HG03196 (cell line): ENCODE results near the gene TMTC2.
"Not testable (repeated sequence)": the region's sequence is repeated elsewhere in the genome, so short reads cannot be mapped to it uniquely, and the experiment has no call there.

Experiments
- ATAC-seq: cut with Tn5 transposase; IDR thresholded peaks from one replicate; pipeline ENCODE4 v1.9.1; 2021; ENCODE audit not compliant: unreplicated experiment

Gene TMTC2

DNA sequence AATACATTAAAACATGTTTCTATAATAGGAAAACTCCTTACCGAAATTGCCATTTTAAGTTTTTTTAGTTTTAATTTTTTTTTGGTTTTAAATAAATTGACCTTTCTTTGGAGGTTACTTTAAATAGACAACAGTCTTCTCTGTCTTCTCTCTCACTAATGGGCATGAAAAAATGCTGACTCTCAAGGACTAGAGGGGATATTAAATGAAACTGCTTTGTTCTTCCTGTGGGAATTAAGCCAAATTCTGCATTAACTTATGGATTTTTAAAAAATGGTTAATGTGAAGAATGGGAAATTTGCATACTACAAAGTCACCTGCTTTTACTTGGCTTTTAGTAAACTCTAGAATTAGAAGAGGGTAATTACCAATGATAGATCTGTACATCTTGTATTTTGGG is 378.9 kb downstream of the TMTC2 start:
- ATAC-seq = no peak

GRCh38 chr12:83067981-83068380 is 381.3 kb downstream of the TMTC2 start:
- ATAC-seq = peak; percentile 92

DNA sequence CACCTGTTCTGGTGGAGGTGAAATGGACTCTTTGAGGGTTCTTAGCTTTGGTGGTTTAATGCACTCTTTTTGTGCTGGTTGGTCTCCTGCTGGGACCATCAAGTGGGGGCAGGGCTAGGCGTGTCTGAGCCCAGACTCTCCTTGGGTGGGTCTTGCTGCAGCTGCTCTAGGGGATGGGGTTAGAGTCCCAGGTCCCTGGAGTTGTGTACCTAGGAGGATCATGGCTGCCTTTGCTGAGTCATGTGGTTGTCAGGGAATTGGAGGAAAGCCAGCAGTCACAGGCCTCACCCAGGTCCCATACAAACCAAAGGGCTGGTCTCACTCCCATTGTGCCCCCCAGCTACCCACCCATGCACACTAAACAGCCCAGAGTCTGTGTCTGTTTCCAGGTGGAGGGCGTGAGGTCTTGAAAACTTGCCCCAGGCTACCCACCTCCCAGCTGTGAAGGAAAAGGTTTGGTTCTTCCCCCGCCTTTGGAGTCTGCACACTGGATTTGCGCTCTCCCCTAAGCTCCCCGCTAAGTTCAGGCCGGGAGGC is 387.7 kb downstream of the TMTC2 start:
- no peak for ATAC-seq

DNA sequence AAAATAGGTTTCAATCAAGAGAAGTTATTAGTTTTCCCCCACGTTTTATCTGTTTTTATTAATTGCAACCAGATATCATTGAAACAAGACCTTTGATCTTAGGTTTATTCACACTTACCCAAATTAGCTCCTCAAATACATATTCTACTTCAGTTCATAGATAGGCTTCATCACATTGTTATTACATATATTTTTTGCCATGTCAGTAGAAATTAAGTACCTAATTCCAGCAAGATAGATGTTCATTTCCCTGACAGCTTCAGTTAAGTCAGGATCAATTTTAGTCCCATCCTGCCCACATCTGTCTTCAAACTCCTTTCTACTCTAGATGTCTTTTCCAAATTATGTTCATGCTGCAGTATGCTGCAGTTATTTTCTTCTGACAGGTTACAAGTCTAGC is 388.8 kb downstream of the TMTC2 start:
- no peak for ATAC-seq

DNA sequence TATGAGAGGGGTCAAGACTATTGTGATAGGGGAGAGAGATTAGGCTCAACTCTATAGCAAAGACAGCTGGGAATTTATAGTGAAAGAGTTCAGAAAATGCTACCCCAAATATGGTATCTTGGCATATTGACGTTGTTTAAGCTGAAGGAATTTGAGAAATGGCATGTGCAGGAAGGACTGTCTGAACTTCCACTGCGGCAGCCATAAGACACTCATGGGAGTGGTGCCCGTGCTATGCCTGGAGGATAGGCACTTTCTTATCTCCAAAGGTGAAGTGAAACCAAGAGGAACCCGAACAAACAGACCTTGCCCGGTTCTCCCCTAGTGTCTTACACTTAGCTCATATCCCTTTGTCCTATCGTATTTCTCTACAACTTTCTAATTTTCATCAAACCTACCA is 390.3 kb downstream of the TMTC2 start:
- no peak for ATAC-seq

DNA sequence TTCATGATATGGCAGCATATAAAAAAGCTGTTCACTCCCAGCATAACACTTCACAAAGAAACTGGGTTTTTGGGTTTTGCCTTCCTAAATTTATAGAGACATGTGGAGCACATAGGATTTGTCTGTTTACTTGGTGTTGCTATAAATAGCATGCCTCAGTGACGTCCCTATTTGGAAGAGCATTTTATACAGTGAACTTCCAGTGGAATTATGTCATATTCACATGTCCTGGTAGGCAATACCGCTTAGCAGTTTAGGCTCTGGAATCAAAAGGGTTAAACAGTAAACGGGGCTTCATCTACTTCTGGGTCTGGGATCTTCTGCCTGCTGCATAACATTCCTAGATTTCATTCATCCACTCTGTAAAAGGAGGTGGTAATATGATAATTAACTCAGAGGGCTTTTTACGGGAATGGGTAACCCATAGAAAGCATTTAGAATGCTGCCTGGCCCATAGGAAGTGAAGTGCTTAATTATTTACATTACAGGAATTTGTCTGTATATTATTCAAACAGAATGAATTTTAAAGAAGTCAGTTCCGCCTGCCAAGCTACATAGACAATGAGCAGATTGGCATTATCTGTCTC is 396.1 kb downstream of the TMTC2 start:
- ATAC-seq = no peak

DNA sequence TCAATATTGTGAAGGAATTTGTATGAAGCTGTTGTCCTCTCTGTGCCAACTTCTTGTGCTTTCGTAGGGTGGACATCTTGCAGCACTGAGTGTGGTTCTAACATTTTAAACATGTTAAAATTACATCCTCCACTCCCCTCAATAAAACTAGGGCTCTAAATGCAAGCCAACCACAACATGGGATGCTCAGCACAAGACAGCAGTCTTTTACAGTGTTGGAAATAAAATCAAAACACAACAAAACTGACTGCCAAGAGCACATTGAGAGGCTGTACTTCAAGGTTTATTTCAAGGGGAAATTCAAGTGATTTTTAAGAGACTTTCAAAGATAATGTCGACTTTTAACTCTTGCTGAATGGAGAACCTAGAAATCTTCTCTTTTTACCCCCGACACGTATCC is 396.9 kb downstream of the TMTC2 start:
- no peak for ATAC-seq

GRCh38 chr12:83084516-83085234 is 398.0 kb downstream of the TMTC2 start:
- ATAC-seq = no peak

- no peak for ATAC-seq
Observed at GRCh38 chr12:83086023-83086422, 399.3 kb downstream of the TMTC2 start.

GRCh38 chr12:83089575-83089974 is 402.9 kb downstream of the TMTC2 start:
- no peak for ATAC-seq

DNA sequence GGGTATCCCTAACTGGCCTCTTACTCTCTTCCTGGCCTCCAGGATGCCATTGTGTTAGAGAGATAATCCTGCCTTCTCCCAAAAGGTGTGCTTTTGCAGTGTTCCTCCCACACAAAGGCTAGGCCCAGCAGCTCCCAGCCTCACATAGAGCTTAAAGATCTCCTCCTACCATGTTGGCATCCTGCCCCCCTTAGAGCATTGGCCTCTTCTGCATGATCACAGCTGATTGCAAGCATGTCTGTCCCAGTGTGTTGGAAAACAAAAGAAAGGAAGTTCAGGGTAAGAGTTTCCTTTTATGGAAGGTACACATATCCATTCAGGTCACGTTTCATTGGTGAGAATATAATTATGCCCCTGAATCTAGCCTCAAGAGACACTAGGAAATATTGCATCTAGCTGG is 405.4 kb downstream of the TMTC2 start:
- no peak for ATAC-seq

- ATAC-seq = no peak
Observed at GRCh38 chr12:83092606-83093005, 405.9 kb downstream of the TMTC2 start.

DNA sequence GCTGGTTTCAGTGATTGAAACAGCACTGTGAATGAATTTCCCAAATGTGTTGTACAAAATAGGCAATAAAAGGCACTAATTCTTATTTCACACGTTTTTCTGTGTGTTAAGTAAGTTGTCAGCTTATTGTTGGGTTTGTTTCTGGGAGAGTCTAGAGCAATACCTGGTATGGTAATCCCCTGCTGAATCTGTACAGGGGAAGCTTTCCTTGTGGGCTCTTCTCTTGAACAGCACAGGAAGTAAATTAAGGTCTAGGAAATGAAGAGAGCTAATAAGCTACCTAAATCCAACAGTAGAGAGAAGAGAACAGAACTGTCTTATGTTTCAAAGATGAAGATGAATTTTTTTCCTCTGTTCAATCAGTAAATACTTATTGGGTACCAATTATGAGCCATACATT is 406.7 kb downstream of the TMTC2 start:
- ATAC-seq = no peak

GRCh38 chr12:83097643-83098342 is 411.1 kb downstream of the TMTC2 start:
- no peak for ATAC-seq

- ATAC-seq = no peak
Observed at GRCh38 chr12:83099436-83099835, 412.7 kb downstream of the TMTC2 start.

DNA sequence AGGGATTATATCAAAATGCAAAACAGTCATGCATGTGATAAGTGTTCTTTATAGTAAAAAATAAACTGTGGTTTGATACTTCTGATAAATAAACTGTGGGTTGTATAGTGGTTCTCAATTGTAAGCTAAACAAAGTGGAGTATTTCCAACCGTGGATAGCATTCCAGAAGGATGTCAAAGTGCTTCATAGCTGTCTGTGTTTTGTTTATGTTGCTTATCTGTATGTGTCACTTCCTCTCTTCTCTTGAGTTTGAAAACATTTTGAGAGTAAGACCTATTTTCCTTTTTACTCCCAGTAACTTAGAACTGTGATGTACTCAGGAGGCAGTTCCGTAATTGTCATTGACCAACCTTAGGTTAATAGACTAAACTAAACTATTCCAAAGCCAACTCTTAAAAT is 415.8 kb downstream of the TMTC2 start:
- no peak for ATAC-seq

DNA sequence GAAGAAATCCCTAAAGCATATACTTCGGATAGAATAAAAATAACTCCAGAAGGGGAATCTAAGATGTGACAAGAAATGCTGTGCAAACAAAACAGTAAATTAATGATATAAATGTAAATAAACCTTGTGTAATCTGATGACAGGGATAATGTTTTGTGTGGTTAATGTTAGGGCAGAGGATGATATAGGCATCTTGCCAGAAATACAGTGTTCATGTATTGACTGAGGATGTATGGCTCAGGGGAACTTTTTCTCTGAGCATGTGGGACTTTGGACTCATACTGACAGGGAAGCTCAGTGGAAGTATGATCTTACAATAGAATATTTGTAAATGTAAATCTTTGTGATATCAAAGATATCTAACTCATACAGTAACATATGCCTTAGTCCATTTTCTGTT is 420.2 kb downstream of the TMTC2 start:
- ATAC-seq = no peak

GRCh38 chr12:83110424-83110823 is 423.7 kb downstream of the TMTC2 start:
- no peak for ATAC-seq

- no peak for ATAC-seq
Observed at GRCh38 chr12:83113945-83114344, 427.2 kb downstream of the TMTC2 start.

- no peak for ATAC-seq
Observed at GRCh38 chr12:83114966-83115365, 428.3 kb downstream of the TMTC2 start.

DNA sequence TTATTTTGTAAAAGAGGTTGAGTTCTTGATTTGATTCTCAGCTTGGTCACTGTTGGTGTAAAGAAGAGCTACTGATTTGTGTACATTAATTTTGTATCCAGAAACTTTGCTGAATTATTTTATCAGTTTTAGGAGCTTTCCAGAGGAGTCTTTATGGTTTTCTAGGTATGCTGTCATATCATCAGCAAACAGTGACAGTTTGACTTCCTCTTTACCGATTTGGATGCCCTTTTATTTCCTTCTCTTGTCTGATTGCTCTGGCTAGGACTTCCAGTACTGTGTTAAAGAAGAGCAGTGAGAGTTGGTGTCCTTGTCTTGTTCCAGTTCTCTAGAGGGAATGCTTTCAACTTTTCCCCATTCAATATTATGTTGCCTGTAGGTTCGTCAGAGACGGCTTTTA is 431.2 kb downstream of the TMTC2 start:
- ATAC-seq = not testable (repeated sequence)
